ENCODE data around the gene RELL1.

RELL1 gene

DNA sequence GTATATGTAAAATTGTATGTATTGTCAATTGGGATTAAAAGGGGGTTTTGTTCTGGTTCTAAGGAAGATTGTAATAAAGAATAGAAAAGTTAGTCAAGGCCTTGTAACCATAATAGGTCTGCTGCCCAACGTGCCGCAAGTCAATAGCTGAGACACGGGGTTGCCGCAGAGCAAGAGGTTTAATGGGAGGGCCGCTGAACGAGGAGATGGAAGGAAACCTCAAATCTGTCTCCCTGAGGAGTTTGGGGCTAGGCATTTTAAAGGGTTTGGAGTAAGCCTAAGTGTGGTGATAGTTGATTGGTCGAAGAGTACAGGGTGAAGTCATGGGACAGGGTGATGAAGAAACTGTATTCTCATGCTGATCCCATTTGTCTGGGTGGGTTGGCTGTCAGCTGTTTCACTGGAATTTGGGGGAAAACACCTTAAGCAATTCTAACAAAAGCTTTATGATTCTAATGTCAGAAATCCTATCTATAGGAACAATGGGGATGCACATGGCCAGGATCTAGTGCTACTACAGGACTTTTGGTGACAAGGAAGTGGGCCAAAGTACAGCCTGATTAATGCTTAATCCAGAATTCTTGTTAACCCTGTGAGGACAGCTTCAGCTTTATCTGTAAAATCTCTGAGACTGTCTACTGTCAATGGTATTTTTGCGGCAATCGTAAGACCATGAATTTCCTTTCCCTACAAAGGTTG lies 86.9 kb downstream of the RELL1 start:
- H3K36me3 Mint-ChIP-seq = no peaks in the 10 kb centered on the region
- no peak for DNase-seq
- peaks cover 0 to 4% of the 10 kb centered on the region in 2 donors for H3K27me3 Mint-ChIP-seq
- no peak overlapping the region for H3K27ac Mint-ChIP-seq
- no peak overlapping the region for H3K4me3 Mint-ChIP-seq
- peaks cover 5 to 11% of the 10 kb centered on the region in 2 donors for H3K4me1 Mint-ChIP-seq
- no peaks in the 10 kb centered on the region for H3K9me3 Mint-ChIP-seq
- ATAC-seq (replicated peaks) = no peak

DNA sequence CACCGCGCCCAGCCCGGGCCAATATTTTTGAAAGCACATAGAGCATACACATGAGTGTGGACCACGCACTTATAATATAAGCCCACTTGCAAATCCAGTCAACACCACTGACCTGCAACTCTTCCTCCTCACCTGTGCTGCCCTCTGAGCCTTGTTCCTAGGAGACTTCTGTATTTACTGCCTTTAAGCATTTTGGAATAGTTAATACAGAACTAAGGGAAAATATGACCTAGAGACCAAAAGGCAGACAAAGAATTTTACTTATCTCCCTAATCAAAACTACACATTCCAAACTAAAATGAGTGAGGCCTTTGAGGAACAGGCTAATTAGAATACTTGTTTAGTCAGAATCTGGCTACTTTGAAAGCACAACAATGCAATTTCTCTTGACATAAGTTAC lies 89.1 kb downstream of the RELL1 start:
- no peak for ATAC-seq (replicated peaks)
- no peaks in the 10 kb centered on the region for H3K36me3 Mint-ChIP-seq
- peaks cover 3 to 5% of the 10 kb centered on the region in 2 donors for H3K4me1 Mint-ChIP-seq
- H3K27ac Mint-ChIP-seq = no peak overlapping the region
- no peaks in the 10 kb centered on the region for H3K27me3 Mint-ChIP-seq
- no peak overlapping the region for H3K4me3 Mint-ChIP-seq
- no peak for DNase-seq
- no peaks in the 10 kb centered on the region for H3K9me3 Mint-ChIP-seq

DNA sequence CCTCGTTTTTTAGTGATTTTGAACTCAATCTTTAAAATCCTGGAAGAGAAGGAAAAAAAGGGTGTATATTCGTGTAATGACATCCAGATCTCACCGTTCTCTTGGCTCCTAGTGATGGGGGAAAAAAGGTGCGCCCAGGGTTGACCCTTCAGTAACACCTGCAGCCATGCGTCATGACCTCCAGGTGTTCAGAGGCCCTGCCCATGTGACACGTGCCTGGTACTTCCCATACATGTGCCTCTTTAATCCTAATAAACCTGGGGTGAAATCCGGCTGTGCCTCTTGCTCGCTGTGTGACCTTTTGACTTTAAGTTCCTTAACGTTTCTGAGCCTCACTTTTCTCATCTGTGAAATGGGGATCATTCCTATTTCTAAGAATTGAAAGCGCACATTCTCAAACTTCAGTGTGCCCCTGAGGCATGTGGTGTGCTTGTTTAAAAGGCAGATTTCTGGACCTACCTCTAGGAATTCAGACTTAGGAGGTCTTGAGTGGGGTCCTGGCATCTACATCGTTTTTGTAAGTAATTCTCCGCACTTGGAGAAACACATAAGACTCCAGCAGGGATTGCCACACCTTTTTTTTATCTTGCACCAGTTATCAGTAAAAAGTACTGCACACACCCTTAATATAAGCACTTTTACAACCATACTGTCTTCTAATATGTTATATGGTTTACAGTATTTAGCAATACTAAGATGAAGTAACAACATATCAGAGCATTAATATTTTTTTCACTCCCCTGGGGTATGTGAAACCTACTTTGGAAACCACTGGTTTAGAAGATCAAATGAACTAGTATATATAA lies 90.1 kb downstream of the RELL1 start:
- H3K36me3 Mint-ChIP-seq = no peaks in the 10 kb centered on the region
- H3K4me3 Mint-ChIP-seq = no peak overlapping the region
- no peaks in the 10 kb centered on the region for H3K9me3 Mint-ChIP-seq
- no peaks in the 10 kb centered on the region for H3K27me3 Mint-ChIP-seq
- peaks cover 3 to 5% of the 10 kb centered on the region in 2 donors for H3K4me1 Mint-ChIP-seq
- ATAC-seq (replicated peaks) (no peak), DNase-seq (no peak)
- no peak overlapping the region for H3K27ac Mint-ChIP-seq

DNA sequence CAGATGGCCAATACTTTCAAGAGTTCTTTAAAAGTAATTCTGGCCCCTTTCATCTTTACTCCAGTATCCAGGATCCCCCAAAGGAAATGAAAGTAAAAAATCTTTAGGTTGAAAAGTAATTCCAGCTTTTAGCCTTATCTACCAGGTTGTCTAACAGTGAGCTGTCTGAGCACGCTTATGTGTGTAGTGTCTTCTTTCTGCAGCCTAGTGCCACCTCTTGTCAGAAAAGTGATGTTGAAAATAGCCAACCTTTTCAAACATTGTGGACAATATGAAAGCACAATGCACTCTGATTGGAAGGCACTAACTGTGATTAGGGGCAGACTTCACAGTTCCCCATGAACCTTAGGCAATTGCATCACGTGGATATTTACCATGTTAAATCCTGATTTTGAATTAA lies 92.1 kb downstream of the RELL1 start:
- Mint-ChIP-seq H3K4me3 (no peak overlapping the region), H3K4me1 (peaks cover 1 to 3% of the 10 kb centered on the region in 2 donors), H3K27me3 (no peaks in the 10 kb centered on the region), H3K27ac (no peak overlapping the region), H3K36me3 (no peaks in the 10 kb centered on the region), H3K9me3 (no peaks in the 10 kb centered on the region)
- DNase-seq (no peak), ATAC-seq (replicated peaks) (no peak)

DNA sequence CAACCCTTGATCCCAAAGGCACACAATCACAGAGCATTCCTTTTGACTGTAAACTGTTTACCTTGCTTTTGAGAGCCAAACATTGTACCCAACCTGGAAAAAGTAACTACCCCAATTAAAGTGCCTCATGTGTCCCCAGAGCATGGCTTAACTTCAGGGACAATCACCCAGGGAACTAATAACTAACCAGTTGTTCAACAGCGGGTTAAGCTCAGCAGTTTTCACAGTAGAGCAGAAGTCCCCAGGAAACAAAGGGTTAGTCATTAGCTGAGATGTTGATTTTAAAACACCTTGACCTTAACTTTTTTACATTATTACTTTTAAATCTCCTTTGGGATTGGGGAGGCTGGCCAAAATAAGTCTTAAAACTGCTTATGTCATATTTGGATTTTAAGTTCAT lies 94.8 kb downstream of the RELL1 start:
- Mint-ChIP-seq H3K9me3 (no peaks in the 10 kb centered on the region), H3K27ac (no peak overlapping the region), H3K4me1 (no peaks in the 10 kb centered on the region), H3K27me3 (no peaks in the 10 kb centered on the region), H3K4me3 (no peak overlapping the region), H3K36me3 (no peaks in the 10 kb centered on the region)
- no peak for ATAC-seq (replicated peaks)
- DNase-seq = no peak

DNA sequence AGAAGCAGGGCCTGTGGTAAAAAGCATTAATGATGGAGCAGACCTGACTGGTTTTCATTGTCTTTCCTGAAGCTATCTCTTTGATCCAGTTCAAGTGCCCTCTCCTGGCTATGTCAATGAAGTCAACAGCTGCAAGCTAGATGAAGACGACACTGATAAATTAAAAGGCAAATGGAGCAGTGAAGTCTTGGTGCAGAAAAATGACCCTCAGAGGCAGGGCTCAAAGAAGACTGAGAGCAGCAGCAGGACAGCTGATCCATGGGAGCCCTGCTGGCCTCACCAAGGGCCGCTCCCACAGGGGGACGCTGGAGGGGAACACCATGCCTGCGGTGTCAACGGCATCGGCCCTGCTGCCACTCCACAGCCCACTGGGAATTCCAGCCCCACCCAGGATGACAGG lies 96.2 kb downstream of the RELL1 start:
- DNase-seq = no peak
- H3K27ac Mint-ChIP-seq = no peak overlapping the region

DNA sequence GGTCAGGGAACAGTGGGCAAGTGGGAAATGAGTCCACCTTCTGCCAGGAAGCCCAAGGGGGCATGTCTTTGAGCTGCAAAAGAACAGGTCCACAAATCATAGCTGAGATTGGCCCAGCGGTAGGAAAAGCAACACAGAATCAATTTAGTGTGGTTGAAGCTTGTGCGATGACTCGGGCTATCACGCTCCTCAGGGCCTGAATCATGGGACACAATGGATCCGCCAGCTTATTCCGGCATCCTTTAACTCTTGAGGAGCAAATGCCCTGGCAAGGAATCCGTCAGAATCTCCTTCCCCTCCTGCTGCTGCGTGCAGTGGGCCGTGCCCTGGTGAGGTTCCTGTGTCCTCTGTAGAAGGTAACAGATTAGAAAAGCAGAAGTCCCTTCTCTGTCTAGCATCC lies 98.0 kb downstream of the RELL1 start:
- DNase-seq (no peak), ATAC-seq (replicated peaks) (no peak)
- peaks cover 17 to 19% of the 10 kb centered on the region in 2 donors for H3K27me3 Mint-ChIP-seq
- H3K9me3 Mint-ChIP-seq = no peaks in the 10 kb centered on the region
- no peaks in the 10 kb centered on the region for H3K36me3 Mint-ChIP-seq
- H3K4me1 Mint-ChIP-seq = no peaks in the 10 kb centered on the region
- no peak overlapping the region for H3K27ac Mint-ChIP-seq
- no peak overlapping the region for H3K4me3 Mint-ChIP-seq

More for the DNA sequence above, 96.2 kb downstream of the RELL1 start:
- ATAC-seq (replicated peaks) = no peak
- H3K36me3 Mint-ChIP-seq = no peaks in the 10 kb centered on the region
- H3K4me1 Mint-ChIP-seq = no peaks in the 10 kb centered on the region
- H3K4me3 Mint-ChIP-seq = no peak overlapping the region
- peaks cover under 1% of the 10 kb centered on the region in 2 donors for H3K27me3 Mint-ChIP-seq
- H3K9me3 Mint-ChIP-seq = no peaks in the 10 kb centered on the region

DNA sequence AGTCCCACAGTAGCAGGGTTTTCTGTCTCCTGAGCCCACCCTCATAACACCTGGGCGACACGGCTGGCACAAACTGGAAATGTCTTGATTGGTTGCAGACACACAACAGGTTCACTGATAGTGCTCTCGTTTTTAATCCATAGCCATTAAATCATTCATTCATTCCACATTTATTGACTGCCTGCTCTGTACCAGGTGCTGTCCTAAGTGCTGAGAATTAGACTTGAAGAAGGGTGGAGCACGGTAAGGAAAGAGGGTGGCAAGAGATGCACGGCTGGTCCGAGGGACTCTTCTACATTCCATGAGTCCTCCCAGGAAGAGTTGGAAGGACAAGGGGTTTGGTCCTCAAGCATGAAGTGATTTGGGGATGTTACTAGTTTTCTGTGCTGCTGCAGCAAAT lies 100.0 kb downstream of the RELL1 start:
- DNase-seq = no peak
- Mint-ChIP-seq H3K36me3 (no peaks in the 10 kb centered on the region), H3K4me1 (no peaks in the 10 kb centered on the region), H3K4me3 (no peak overlapping the region), H3K9me3 (peaks cover 0 to 5% of the 10 kb centered on the region in 2 donors), H3K27ac (no peak overlapping the region), H3K27me3 (peaks cover 29 to 33% of the 10 kb centered on the region in 2 donors)
- ATAC-seq (replicated peaks) = no peak

DNA sequence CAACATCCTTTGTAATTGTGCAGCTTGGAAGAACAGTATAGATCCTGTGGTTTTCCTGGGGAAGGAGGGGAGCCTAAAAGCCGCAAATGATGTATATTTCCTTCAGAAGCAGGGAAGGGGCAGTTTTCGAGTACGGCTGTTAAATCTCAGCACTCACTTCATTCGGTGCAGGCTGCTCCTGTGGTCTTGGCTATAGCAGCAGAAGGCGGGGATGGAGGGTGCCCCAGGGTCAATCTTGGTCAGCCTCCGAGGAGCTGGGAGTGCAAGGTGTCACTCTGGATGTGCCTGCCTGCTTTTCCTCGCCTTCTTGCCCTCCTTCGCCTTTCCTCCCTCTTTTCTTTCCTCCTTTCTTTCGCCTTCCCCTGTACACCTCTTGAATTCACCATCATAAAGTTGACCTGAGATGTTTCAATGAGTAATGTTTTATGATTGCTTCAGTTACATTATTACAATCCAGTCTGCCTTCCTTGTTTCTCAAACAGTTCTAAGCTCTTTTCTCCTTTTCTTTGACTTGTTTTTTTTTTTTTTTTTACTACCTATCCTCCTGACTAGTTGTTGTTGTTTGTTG lies 101.6 kb downstream of the RELL1 start:
- no peak for ATAC-seq (replicated peaks)
- peaks cover 37 to 41% of the 10 kb centered on the region in 2 donors for H3K27me3 Mint-ChIP-seq
- DNase-seq = no peak
- no peaks in the 10 kb centered on the region for H3K4me1 Mint-ChIP-seq
- no peak overlapping the region for H3K27ac Mint-ChIP-seq
- peaks cover 2 to 4% of the 10 kb centered on the region in 2 donors for H3K36me3 Mint-ChIP-seq
- peaks cover 7 to 18% of the 10 kb centered on the region in 2 donors for H3K9me3 Mint-ChIP-seq
- H3K4me3 Mint-ChIP-seq = no peak overlapping the region

DNA sequence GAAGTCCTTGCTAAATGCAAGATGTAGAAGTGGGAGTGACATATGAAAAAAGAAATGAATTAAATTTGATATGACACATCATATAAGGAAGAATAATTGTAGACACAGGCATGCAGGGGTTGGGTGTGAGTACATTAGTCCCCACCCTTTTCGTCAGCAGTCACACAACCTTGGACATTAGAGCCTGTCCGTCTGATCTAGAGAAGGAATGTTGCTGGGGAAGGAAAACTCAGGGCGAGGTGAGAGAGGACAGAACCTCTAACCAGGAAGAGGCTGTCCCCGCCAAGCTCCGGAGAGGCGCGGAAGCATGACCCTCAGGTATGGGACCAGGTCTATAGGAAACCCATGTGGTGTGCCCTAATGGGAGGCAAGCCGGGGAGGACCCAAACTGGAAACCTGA lies 102.1 kb downstream of the RELL1 start:
- Mint-ChIP-seq H3K27ac (no peak overlapping the region), H3K4me3 (no peak overlapping the region), H3K27me3 (peaks cover 39 to 45% of the 10 kb centered on the region in 2 donors), H3K4me1 (no peaks in the 10 kb centered on the region), H3K9me3 (peaks cover 9 to 19% of the 10 kb centered on the region in 2 donors), H3K36me3 (peaks cover 2 to 4% of the 10 kb centered on the region in 2 donors)
- ATAC-seq (replicated peaks) (no peak), DNase-seq (no peak)

DNA sequence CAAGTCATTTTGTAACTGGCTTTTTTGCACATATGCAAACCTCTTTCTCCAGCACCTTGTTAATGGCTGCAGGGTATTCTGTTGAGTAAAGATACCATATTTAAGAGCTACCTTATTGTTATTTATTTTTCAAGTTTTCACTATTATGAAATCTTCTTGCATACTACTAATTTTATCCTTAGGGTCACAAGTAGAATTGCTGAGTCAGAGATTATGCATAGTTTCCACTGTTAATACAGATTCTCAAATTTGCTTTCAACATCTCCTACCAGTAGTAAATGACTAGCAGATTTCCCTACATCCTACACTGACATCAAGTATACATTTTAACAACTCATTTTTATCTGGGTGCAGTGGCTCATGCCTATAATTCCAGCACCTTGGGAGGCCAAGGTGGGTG lies 112.6 kb downstream of the RELL1 start:
- Mint-ChIP-seq H3K27ac (no peak overlapping the region), H3K9me3 (peaks cover 3 to 11% of the 10 kb centered on the region in 2 donors), H3K36me3 (no peaks in the 10 kb centered on the region), H3K27me3 (peaks cover 9 to 28% of the 10 kb centered on the region in 2 donors), H3K4me1 (peaks cover 0 to under 1% of the 10 kb centered on the region in 2 donors), H3K4me3 (no peak overlapping the region)
- no peak for ATAC-seq (replicated peaks)
- no peak for DNase-seq

DNA sequence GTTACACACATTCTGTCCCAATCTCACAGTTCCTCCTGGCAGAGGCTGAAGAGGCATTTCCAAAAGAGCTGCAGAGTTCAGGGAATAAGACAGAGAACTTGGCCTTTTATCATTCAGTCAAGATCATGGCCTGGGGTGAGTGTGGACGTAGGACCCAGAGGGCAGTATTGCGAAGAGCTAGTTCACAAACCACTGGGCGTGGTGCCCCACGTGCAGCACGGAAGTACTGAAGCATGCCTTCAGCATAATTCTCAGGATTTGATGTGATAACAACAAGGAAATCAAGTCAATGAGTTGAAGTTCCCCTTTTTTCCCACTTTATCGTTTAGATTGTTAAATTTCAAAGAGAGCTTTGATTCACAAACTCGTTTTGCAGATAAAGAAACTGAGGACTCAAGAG lies 117.7 kb downstream of the RELL1 start:
- no peaks in the 10 kb centered on the region for H3K27me3 Mint-ChIP-seq
- no peak for DNase-seq
- H3K36me3 Mint-ChIP-seq = no peaks in the 10 kb centered on the region
- H3K27ac Mint-ChIP-seq = no peak overlapping the region
- H3K4me1 Mint-ChIP-seq = peaks cover 0 to 4% of the 10 kb centered on the region in 2 donors
- H3K4me3 Mint-ChIP-seq = no peak overlapping the region
- ATAC-seq (replicated peaks) = no peak
- H3K9me3 Mint-ChIP-seq = no peaks in the 10 kb centered on the region

DNA sequence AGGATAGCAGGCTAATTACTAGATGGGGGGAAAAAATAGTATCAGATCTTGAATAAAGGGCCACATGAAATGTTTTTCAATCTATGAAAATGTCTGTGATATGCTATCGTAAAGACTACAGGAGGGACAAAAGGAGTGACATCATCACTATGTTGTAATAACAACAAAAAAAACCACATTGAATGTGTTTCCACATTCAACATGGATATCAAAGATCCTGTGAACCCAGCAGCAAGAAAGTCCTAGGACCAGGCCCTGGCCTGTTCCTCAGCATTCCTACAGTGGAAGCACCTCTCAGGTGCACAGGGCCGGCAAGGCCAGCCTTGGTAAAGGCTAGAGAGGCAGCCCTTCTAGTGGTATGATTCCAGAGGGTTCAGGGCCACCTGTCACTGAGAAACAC lies 118.3 kb downstream of the RELL1 start:
- peaks cover 0 to 4% of the 10 kb centered on the region in 2 donors for H3K4me1 Mint-ChIP-seq
- no peak for ATAC-seq (replicated peaks)
- H3K27me3 Mint-ChIP-seq = no peaks in the 10 kb centered on the region
- no peak overlapping the region for H3K4me3 Mint-ChIP-seq
- no peak overlapping the region for H3K27ac Mint-ChIP-seq
- DNase-seq = no peak
- H3K9me3 Mint-ChIP-seq = peaks cover 2 to 4% of the 10 kb centered on the region in 2 donors
- H3K36me3 Mint-ChIP-seq = no peaks in the 10 kb centered on the region

DNA sequence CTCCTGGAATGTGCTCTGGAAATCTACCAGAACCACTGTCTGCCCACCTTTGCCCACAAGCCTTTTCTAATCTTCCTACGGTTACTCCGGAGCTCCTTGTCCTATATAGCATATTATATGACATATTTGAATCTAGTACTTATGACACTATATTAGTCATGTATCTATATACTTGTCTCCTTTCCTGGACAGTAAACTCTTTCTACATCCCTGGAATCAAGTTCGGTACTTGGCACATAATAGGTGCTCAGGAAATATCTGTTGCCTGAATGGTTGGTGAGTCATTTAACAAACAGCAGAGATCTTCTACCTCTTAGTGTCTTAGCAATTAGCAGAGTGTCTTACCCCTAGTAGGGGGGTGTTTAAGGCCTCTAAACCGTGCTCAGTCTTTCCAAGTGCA lies 123.6 kb downstream of the RELL1 start:
- Mint-ChIP-seq H3K4me3 (no peak overlapping the region), H3K27me3 (peaks cover 0 to 8% of the 10 kb centered on the region in 2 donors), H3K4me1 (no peaks in the 10 kb centered on the region), H3K36me3 (no peaks in the 10 kb centered on the region), H3K9me3 (peaks cover 2 to 4% of the 10 kb centered on the region in 2 donors), H3K27ac (no peak overlapping the region)
- DNase-seq = no peak
- ATAC-seq (replicated peaks) = no peak

DNA sequence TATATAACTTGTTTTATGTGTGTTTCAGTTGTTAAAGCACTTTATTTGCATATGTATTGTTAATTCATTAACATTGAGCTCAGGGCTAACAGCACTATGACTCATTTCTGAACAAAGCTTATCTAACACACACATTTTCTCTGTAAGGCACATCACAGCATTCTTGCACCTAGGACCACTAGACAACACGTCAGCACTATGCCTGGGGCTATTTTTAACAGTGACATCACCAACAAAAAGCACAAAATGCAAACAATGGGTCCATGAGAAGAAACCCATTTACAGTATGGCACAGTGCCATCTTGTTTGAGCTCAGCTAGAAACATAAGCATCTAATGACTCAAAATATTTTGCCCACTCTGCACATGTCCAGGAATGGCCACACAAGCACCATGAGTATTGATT lies 124.4 kb downstream of the RELL1 start:
- Mint-ChIP-seq H3K36me3 (no peaks in the 10 kb centered on the region), H3K4me1 (no peaks in the 10 kb centered on the region), H3K27me3 (peaks cover 0 to 8% of the 10 kb centered on the region in 2 donors), H3K4me3 (no peak overlapping the region), H3K27ac (no peak overlapping the region), H3K9me3 (peaks cover 2 to 4% of the 10 kb centered on the region in 2 donors)
- no peak for DNase-seq
- ATAC-seq (replicated peaks) = peak in 1 of 2 donors; percentile 31
